Cardiac fibroblast (primary cell): ENCODE results near the gene GALM.
A peak's percentile ranks its signal among the peaks of the same experiment; 100 is the strongest.

Experiments
- DNase-seq, 2 donors: peaks; one replicate each; pipeline versions ENCODE4 v3.0.0 to v3.0.0-alpha.2; 2010; ENCODE audit warnings: low read depth in 2 of 2
- H3K4me3 ChIP-seq, 2 donors: replicated peaks in 1 of 2; 1 replicate in 1 of 2; 2 replicates in 1 of 2; pipeline ENCODE4 v1.5.1; 2011; ENCODE audit warnings: low read depth in 2 of 2, low read length in 2 of 2, mild to moderate bottlenecking in 2 of 2, moderate library complexity in 1 of 2
- TF ChIP-seq, protein P1 (sequence below): IDR thresholded peaks from one replicate; pipeline ENCODE4 v1.5.1; 2011; ENCODE audit warnings: low read depth, mild to moderate bottlenecking, low read length, inconsistent platforms

Gene GALM

DNA sequence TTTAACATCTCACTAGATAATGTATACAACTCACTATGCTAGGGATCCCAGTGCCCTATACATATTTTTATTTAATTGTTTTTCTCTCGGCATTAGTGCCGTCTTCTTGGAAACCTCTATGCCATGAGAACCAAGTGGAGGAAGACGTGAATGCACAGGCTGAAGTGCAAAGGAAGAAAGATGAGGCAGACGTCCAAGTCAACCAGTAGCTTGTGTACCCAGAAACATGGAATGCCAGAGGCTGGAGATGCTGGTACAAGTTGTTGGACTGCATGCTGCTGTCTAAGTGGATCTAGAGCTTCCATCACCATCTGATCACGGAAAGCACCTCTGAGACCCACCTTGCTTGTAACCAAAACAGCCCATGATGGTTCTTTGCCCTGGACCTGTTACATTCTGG is 99.6 kb downstream of the GALM start:
- H3K4me3 ChIP-seq, result no peak overlapping the region
- DNase-seq, result no peak
- TF ChIP-seq, protein P1, sequence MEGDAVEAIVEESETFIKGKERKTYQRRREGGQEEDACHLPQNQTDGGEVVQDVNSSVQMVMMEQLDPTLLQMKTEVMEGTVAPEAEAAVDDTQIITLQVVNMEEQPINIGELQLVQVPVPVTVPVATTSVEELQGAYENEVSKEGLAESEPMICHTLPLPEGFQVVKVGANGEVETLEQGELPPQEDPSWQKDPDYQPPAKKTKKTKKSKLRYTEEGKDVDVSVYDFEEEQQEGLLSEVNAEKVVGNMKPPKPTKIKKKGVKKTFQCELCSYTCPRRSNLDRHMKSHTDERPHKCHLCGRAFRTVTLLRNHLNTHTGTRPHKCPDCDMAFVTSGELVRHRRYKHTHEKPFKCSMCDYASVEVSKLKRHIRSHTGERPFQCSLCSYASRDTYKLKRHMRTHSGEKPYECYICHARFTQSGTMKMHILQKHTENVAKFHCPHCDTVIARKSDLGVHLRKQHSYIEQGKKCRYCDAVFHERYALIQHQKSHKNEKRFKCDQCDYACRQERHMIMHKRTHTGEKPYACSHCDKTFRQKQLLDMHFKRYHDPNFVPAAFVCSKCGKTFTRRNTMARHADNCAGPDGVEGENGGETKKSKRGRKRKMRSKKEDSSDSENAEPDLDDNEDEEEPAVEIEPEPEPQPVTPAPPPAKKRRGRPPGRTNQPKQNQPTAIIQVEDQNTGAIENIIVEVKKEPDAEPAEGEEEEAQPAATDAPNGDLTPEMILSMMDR, result no peak

DNA sequence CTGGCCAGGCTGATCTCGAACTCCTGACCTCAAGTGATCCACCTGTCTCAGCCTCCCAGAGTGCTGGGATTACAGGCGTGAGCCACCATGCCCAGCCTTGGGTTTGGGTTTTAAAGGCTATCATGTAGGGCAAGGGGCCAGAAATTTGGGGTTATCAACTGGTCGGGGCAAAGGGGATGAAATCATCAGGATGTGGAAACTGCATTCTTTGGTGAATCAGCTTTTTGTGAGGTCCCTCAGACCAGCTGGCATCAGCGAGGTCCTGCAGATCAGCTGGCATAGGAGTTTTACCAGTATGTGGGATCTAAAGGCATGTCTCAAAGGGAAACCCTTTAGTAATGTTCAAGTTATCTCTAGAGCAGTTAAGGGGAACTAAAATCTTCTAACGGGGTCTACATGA is 105.7 kb downstream of the GALM start:
- TF ChIP-seq, protein P1, result no peak
- no peak overlapping the region for H3K4me3 ChIP-seq
- peak; percentile 33 to 44 for DNase-seq

DNA sequence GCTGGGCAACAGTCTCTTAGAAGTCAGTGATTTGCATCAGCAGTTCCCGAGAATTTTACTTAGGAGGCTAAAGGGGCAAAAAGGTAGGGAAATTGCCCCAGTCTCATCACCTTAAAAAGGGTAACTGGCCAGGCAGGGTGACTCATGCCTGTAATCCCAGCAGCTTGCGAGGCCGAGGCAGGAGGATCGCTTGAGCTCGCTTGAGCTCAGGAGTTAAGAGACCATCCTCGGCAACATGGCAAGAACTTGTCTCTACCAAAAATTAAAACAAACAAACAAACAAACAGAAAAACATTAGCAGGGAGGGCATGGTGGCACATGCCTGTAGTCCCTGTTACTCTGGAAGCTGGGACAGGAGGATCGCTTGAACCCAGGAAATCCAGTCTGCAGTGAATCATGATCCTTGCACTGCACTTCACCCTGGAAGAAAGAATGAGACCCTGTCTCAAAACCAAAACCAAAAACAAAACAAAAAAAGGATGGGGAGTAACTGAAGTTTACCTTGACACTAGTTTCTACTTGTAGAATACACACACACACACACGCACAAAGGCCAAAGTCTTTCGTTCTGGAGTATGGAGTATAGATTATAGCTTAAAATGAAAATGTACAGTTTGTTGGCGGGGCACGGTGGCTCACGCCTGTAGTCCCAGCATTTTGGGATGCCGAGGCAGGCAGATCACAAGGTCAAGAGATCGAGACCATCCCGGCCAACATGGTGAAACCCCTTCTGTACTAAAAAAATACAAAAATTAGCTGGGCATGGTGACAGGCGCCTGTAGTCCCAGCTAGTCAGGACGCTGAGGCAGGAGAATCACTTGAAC is 109.4 kb downstream of the GALM start:
- TF ChIP-seq, protein P1, result no peak
- DNase-seq, result no peak
- no peak overlapping the region for H3K4me3 ChIP-seq

DNA sequence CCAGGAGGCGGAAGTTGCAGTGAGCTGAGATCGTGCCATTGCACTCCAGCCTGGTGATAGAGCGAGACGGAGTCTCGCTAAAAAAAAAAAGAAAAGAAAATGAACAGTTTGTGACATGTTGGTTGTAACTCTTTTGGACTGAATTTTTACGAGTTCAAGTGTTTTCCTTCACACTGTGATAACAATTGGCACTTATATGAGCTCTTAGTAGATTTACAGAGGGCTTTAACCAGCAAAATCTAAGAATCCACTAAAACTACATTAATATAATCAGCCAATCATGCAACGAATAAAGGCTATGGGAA is 110.0 kb downstream of the GALM start:
- no peak overlapping the region for H3K4me3 ChIP-seq
- TF ChIP-seq, protein P1, result no peak
- DNase-seq, result no peak

DNA sequence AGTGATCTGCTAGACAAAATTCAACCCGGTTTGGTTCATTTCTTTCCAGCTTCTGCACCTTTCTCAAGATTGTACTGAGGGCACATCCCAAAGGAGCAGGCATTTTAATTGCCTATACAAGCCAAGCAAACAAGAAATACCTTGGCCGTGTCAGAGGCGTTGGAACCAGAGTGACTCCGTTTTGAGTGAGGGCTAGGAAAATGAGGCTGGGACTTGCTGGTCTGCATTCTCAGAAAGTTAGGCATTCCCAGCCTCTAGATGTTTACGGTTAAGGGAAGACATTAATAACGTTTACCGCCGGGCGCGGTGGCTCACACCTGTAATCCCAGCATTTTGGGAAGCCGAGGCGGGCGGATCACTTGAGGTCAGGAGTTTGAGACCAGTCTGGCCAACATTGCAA is 110.6 kb downstream of the GALM start:
- no peak overlapping the region for H3K4me3 ChIP-seq
- TF ChIP-seq, protein P1, result no peak
- no peak for DNase-seq

DNA sequence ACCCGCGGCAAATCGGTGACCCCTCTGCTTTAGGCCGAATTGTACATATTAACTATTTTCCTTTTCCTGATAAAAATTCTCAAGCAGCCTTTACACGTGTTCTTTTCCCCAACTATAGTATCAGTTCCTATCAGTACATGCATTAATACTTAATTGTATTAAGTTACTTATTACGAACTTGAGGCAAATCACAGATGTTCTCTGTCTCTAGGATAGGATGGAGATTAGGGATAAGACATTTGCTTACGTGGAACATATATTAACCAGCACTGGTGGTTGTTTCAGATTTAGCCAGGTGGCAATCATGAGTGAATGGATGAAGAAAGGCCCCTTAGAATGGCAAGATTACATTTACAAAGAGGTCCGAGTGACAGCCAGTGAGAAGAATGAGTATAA is 112.8 kb downstream of the GALM start:
- TF ChIP-seq, protein P1, result no peak
- peak overlapping the region; percentile 63 to 71 for H3K4me3 ChIP-seq
- no peak for DNase-seq

DNA sequence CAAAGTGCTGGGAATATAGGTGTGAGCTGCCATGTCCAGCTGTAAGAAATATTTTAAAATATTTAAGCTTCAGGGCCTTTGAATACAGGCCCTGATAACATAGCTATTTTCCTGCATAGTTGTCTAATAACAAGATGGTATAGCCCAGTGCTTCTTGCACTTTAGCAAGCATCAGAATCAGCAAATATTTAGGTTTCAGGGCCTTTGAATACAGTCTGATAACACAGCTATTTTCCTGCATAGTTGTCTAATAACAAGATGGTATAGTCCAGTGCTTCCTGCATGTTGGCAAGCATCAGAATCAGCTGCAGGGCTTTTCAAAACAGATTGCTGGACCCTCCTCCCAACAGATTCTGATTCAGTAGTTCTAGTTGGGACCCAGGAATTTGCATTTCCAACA is 117.7 kb downstream of the GALM start:
- DNase-seq, result peak in 1 of 2 donors; percentile 24
- no peak overlapping the region for H3K4me3 ChIP-seq
- TF ChIP-seq, protein P1, result no peak
